GM08714 (cell line): Measurements from ENCODE around the gene WNT10A.

ENCODE experiments used
- H3K4me3 ChIP-seq: fragments of 200-500 bp; sonication (Bioruptor generic); 2 replicates; pipeline ENCODE4 v1.5.1; 2014; ENCODE audit warnings: mild to moderate bottlenecking, low read length, inconsistent platforms
- ZNF274 ChIP-seq: IDR thresholded peaks from 2 replicates; pipeline ENCODE4 v1.6.1; 2012; ENCODE audit warnings: mild to moderate bottlenecking, low read depth, low read length

WNT10A gene

DNA sequence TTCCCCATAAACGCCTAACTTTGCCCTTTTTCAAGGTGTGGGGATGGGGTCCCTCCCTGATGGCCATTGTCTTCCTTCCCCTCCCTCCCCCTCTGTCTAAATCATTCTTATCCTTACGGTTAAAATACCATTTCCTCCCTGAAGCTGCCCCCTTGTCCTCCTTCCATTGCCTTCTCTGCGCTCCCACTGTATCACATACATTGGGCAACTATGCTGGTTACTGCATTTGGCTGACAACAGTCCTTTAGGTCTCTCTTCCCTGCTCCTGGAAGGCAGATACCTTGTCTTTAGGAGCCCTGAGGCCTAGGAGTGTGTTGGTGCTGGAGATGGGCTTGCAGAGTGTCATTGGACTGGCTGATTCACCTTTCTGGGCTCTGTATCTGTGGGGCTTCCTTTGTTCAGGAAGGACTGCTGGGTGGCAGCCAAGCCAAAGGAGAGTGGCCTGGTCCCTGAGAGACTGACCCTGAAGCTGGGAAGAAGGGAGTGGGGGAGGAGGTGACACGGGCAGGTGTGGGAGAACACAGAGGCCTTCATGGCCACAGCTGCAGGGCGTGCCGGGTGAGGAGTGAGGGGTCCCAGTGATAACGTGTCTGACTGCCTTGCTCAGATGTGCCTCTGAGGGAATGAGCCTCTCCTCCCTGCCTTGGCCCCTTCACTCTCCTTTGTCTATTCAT is 18.9 kb upstream of the WNT10A start:
- no peak for TF ChIP-seq ZNF274
- H3K4me3 ChIP-seq = no peak overlapping the region

DNA sequence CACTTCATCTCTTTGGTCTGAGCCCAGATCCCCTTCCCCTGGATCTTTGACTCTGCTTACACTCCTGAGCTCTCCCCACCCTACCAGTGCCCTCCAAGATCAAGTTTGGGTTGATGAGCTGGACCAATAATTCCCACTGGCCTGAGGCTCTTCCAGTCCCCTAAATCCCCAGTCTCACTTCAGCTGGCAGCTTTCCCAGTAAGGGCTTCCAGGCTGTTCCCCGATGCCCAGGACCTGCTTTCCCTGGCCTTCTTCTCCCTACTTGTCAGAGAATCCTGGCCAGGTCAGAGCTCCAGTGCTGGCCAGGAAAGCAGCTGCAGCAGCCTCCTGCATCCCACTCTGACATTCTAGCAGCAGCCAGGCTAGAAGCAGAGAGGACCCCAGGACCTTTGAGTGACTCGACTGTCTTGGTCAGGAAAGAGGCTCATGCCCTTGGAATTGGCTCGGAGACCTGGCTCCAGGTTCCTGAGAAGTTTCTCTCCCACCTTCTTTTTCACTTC is 17.6 kb upstream of the WNT10A start:
- no peak overlapping the region for H3K4me3 ChIP-seq
- TF ChIP-seq ZNF274 = no peak

GRCh38 chr2:218865396-218865795 is 15.3 kb upstream of the WNT10A start:
- H3K4me3 ChIP-seq = no peak overlapping the region
- no peak for TF ChIP-seq ZNF274

GRCh38 chr2:218865999-218866398 is 14.7 kb upstream of the WNT10A start:
- H3K4me3 ChIP-seq = no peak overlapping the region
- TF ChIP-seq ZNF274 = no peak

- H3K4me3 ChIP-seq = no peak overlapping the region
- no peak for TF ChIP-seq ZNF274
These were observed 12.8 kb upstream of the WNT10A start for GRCh38 chr2:218867900-218868299.

DNA sequence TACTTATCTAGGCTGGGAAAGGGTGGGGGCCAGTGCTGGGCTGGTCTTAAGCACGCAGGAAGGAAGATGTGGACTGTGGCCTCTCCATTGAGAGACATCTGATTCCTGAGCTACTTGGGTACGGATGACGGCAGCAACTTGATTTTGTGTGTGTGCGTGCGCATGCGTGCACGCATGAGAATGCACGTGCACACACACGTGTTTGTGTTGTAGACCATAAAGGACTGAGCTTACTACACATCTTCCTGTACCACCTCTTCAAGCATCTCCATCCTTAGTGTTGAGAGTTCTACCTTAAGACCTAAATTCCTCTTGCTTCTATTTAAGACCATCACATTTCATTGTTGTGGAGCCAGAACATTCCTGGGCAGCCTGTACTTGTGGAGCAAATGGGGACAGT is 11.6 kb upstream of the WNT10A start:
- H3K4me3 ChIP-seq = no peak overlapping the region
- no peak for TF ChIP-seq ZNF274

GRCh38 chr2:218870984-218871344 is 9.7 kb upstream of the WNT10A start:
- no peak overlapping the region; the same call in 1 of the 2 replicates for H3K4me3 ChIP-seq
- TF ChIP-seq ZNF274 = no peak

GRCh38 chr2:218871345-218872302 is 9.0 kb upstream of the WNT10A start:
- no peak for TF ChIP-seq ZNF274
- no peak overlapping the region; the same call in 1 of the 2 replicates for H3K4me3 ChIP-seq

- TF ChIP-seq ZNF274 = no peak
- no peak overlapping the region for H3K4me3 ChIP-seq
These were observed 7.8 kb upstream of the WNT10A start for GRCh38 chr2:218872645-218873358.

GRCh38 chr2:218873359-218874194 is 7.1 kb upstream of the WNT10A start:
- TF ChIP-seq ZNF274 = no peak
- H3K4me3 ChIP-seq = no peak overlapping the region

GRCh38 chr2:218875692-218876246 is 4.9 kb upstream of the WNT10A start:
- H3K4me3 ChIP-seq = no peak overlapping the region
- TF ChIP-seq ZNF274 = no peak

- TF ChIP-seq ZNF274 = no peak
- H3K4me3 ChIP-seq = no peak overlapping the region
These were observed 4.0 kb upstream of the WNT10A start for GRCh38 chr2:218876562-218877219.

DNA sequence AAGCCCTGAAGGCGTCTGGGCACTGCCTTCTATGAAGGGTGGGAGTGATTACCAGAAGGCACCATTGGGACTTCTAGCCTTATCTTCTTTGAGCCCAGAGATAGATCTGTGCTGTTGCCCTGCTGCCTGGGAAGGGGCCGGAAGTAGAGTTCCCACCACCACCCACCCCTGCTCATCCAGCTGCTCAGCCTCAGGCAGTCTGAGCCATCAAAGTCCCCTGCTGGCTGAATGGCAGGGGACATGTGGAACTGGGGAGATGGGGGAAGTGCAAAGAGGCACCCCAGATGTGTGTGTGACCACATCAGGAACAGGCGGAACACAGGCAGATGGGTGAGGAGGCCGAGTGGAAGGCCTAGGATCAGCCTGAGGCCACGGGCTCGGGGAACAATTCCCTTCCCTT is 3.3 kb upstream of the WNT10A start:
- no peak for TF ChIP-seq ZNF274
- no peak overlapping the region for H3K4me3 ChIP-seq
